ENCODE results near the gene GLB1L.

- no peak for TF ChIP-seq POLR2A (IDR thresholded peaks at IDR 0.05)
- TF ChIP-seq CTCF (IDR thresholded peaks at IDR 0.05), result no peak
Measured at GRCh38 chr2:219291394-219291793, 46.1 kb upstream of the GLB1L start.
